Fibroblast of skin of right biceps (primary cell): Measurements from ENCODE around the gene KSR2.
A peak's percentile ranks its signal among the peaks of the same experiment; 100 is the strongest.
"Not testable (repeated sequence)": the region's sequence is repeated elsewhere in the genome, so short reads cannot be mapped to it uniquely, and the experiment has no call there.

Experiments
- DNase-seq: peaks from one replicate; pipeline ENCODE4 v3.0.0-alpha.2; 2013

KSR2 gene

GRCh38 chr12:117809509-117809908, 159.3 kb downstream of the KSR2 start:
- DNase-seq, result no peak

GRCh38 chr12:117807946-117808345, 160.8 kb downstream of the KSR2 start:
- DNase-seq, result no peak

GRCh38 chr12:117807355-117807754, 161.4 kb downstream of the KSR2 start:
- DNase-seq, result no peak

- no peak for DNase-seq
These were observed 162.9 kb downstream of the KSR2 start for GRCh38 chr12:117805865-117806264.

- no peak for DNase-seq
These were observed 165.8 kb downstream of the KSR2 start for GRCh38 chr12:117803001-117803400.

GRCh38 chr12:117800711-117801110, 168.1 kb downstream of the KSR2 start:
- not testable (repeated sequence) for DNase-seq

- DNase-seq, result no peak
These were observed 171.6 kb downstream of the KSR2 start for GRCh38 chr12:117797202-117797601.

- DNase-seq, result no peak
These were observed 175.8 kb downstream of the KSR2 start for GRCh38 chr12:117792877-117793424.

- no peak for DNase-seq
These were observed 176.3 kb downstream of the KSR2 start for GRCh38 chr12:117792471-117792870.

- DNase-seq, result no peak
These were observed 177.8 kb downstream of the KSR2 start for GRCh38 chr12:117790948-117791347.

GRCh38 chr12:117790198-117790597, 178.6 kb downstream of the KSR2 start:
- no peak for DNase-seq

- no peak for DNase-seq
These were observed 179.4 kb downstream of the KSR2 start for GRCh38 chr12:117789195-117789912.

GRCh38 chr12:117778656-117779055, 190.1 kb downstream of the KSR2 start:
- no peak for DNase-seq

GRCh38 chr12:117774941-117775775, 193.6 kb downstream of the KSR2 start:
- peak; percentile 13 for DNase-seq

- no peak for DNase-seq
These were observed 199.9 kb downstream of the KSR2 start for GRCh38 chr12:117768860-117769259.

- DNase-seq, result peak; percentile 8
These were observed 202.8 kb downstream of the KSR2 start for GRCh38 chr12:117766008-117766407.

GRCh38 chr12:117762143-117762542, 206.6 kb downstream of the KSR2 start:
- no peak for DNase-seq

GRCh38 chr12:117761528-117762100, 207.2 kb downstream of the KSR2 start:
- DNase-seq, result no peak

GRCh38 chr12:117760990-117761389, 207.8 kb downstream of the KSR2 start:
- DNase-seq, result no peak

GRCh38 chr12:117750657-117751056, 218.1 kb downstream of the KSR2 start:
- no peak for DNase-seq

GRCh38 chr12:117749431-117749830, 219.4 kb downstream of the KSR2 start:
- peak; percentile 2 for DNase-seq

- DNase-seq, result not testable (repeated sequence)
These were observed 222.4 kb downstream of the KSR2 start for GRCh38 chr12:117746358-117746757.

- DNase-seq, result no peak
These were observed 224.4 kb downstream of the KSR2 start for GRCh38 chr12:117744418-117744817.

- no peak for DNase-seq
These were observed 225.0 kb downstream of the KSR2 start for GRCh38 chr12:117743761-117744160.
